GM13976 (cell line): Measurements from ENCODE around the gene PCGF6.

Experiments used
- DNase-seq: peaks from one replicate; pipeline ENCODE4 v3.0.0; 2012; ENCODE audit warnings: low spot score
- CTCF ChIP-seq: IDR thresholded peaks from 2 replicates; pipeline ENCODE4 v1.5.1; 2012; ENCODE audit warnings: borderline replicate concordance, mild to moderate bottlenecking; ENCODE audit not compliant: insufficient read depth; ENCODE audit errors: extremely low read depth, missing control alignments, control extremely low read depth
- in situ Hi-C: fragments of 300-500 bp; cut with MboI; formaldehyde crosslinking; loops from one replicate; pipeline ENCODE4 v1.12.0; 2022; ENCODE audit warnings: low sequenced_read_pairs, mixed read lengths, inconsistent platforms; ENCODE audit not compliant: unreplicated experiment

The PCGF6 gene

GRCh38 chr10:103327906-103328305 is 23.0 kb downstream of the PCGF6 start:
- in situ Hi-C loops: no loop called here
- peak; percentile 28 for DNase-seq
- no peak for TF ChIP-seq CTCF

- DNase-seq: no peak
- in situ Hi-C loops: no loop called here
Observed at GRCh38 chr10:103316087-103316486, 34.9 kb downstream of the PCGF6 start.

GRCh38 chr10:103310197-103310596 is 40.7 kb downstream of the PCGF6 start:
- TF ChIP-seq CTCF: no peak
- DNase-seq: no peak
- in situ Hi-C loops: no loop called here

More at GRCh38 chr10:103316087-103316486, 34.9 kb downstream of the PCGF6 start:
- no peak for TF ChIP-seq CTCF

GRCh38 chr10:103307594-103307993 is 43.3 kb downstream of the PCGF6 start:
- no peak for TF ChIP-seq CTCF
- no peak for DNase-seq
- in situ Hi-C loops: no loop called here

GRCh38 chr10:103295374-103296015 is 55.4 kb downstream of the PCGF6 start:
- no peak for TF ChIP-seq CTCF
- in situ Hi-C loops: no loop called here
- DNase-seq: no peak

- DNase-seq: no peak
- no peak for TF ChIP-seq CTCF
- in situ Hi-C loops: no loop called here
Observed at GRCh38 chr10:103291588-103291987, 59.4 kb downstream of the PCGF6 start.

GRCh38 chr10:103287992-103288391 is 62.9 kb downstream of the PCGF6 start:
- TF ChIP-seq CTCF: no peak
- in situ Hi-C loops: no loop called here
- DNase-seq: no peak
